BJ (cell line): ENCODE data around the gene ZNF138. TPM values are rescaled to one million over a fixed set of nuclear protein-coding genes. Genes with fewer than 3 reads are reported as not detected.
"Not testable (repeated sequence)": the region's sequence is repeated elsewhere in the genome, so short reads cannot be mapped to it uniquely, and the experiment has no call there.

ENCODE experiments used
- CTCF ChIA-PET: fragments of 350-600 bp; formaldehyde crosslinking; extraction: SDS; loops from one replicate; lab custom pipeline; 2021; ENCODE audit warnings: antibody characterized with exemption, inconsistent platforms; lab: Yijun Ruan, JAX
- POLR2A ChIA-PET: fragments of 300-600 bp; sonication (Branson Sonifier 250); formaldehyde crosslinking; extraction: SDS; loops from one replicate; lab custom pipeline; 2021; ENCODE audit warnings: antibody characterized with exemption; lab: Charles Lee
- DNase-seq: peaks from one replicate; pipeline ENCODE4 v3.0.0-alpha.2; 2011; ENCODE audit warnings: low read depth
- H3K27me3 ChIP-seq: 2 replicates; pipeline ENCODE4 v1.6.0; 2011; ENCODE audit warnings: low read length; ENCODE audit not compliant: control insufficient read depth, insufficient read depth
- H3K36me3 ChIP-seq: 2 replicates; pipeline ENCODE4 v1.5.1; 2011; ENCODE audit warnings: low read length; ENCODE audit not compliant: control insufficient read depth, insufficient read depth
- H3K4me3 ChIP-seq: 2 replicates; pipeline ENCODE4 v1.5.1; 2011; ENCODE audit warnings: low read depth, mild to moderate bottlenecking, control low read depth, low read length
- CTCF ChIP-seq: IDR thresholded peaks from 2 replicates; pipeline ENCODE4 v1.5.1; 2011; ENCODE audit warnings: low read depth, mild to moderate bottlenecking, control low read depth, inconsistent platforms, low read length, moderate library complexity; ENCODE audit not compliant: insufficient read depth
- polyA plus RNA-seq: library from polyadenylated mRNA; depleted of rRNA; stranded (reverse); fragments of >200 nt; gene quantifications from 2 replicates; pipeline ENCODE4 v1.2.3, GENCODE V29; 2011

ZNF138 gene
- polyA plus RNA-seq, 1 experiment, result 1.3 TPM

- H3K36me3 ChIP-seq, result no peaks in the 10 kb centered on the region
- ChIA-PET CTCF (no interaction called here), POLR2A (no interaction called here)
- no peak overlapping the region for H3K4me3 ChIP-seq
- TF ChIP-seq CTCF, result no peak
- DNase-seq, result no peak
- H3K27me3 ChIP-seq, result no peaks in the 10 kb centered on the region
Measured at GRCh38 chr7:64854969-64855368, 60.7 kb downstream of the ZNF138 start.

GRCh38 chr7:64863021-64863420, 68.8 kb downstream of the ZNF138 start:
- TF ChIP-seq CTCF, result no peak
- ChIA-PET CTCF (no interaction called here), POLR2A (no interaction called here)
- Histone ChIP-seq H3K27me3 (no peaks in the 10 kb centered on the region), H3K36me3 (no peaks in the 10 kb centered on the region), H3K4me3 (no peak overlapping the region)
- DNase-seq, result no peak

- DNase-seq, H3K36me3 ChIP-seq, H3K4me3 ChIP-seq, CTCF ChIA-PET, POLR2A ChIA-PET, H3K27me3 ChIP-seq: not testable (repeated sequence)
Measured at GRCh38 chr7:64863530-64863929, 69.3 kb downstream of the ZNF138 start.

- POLR2A ChIA-PET, result no interaction called here
- H3K4me3 ChIP-seq, result no peak overlapping the region
- no peak for TF ChIP-seq CTCF
- H3K27me3 ChIP-seq, result no peaks in the 10 kb centered on the region
- CTCF ChIA-PET, result no interaction called here
- H3K36me3 ChIP-seq, result no peaks in the 10 kb centered on the region
- no peak for DNase-seq
Measured at GRCh38 chr7:64863969-64864368, 69.7 kb downstream of the ZNF138 start.

GRCh38 chr7:64867863-64868440, 73.7 kb downstream of the ZNF138 start:
- no peaks in the 10 kb centered on the region for H3K36me3 ChIP-seq
- DNase-seq, result no peak
- POLR2A ChIA-PET, result no interaction called here
- H3K4me3 ChIP-seq, result no peak overlapping the region
- no peaks in the 10 kb centered on the region for H3K27me3 ChIP-seq
- TF ChIP-seq CTCF, result no peak
- CTCF ChIA-PET, result no interaction called here

- Histone ChIP-seq H3K27me3 (no peaks in the 10 kb centered on the region), H3K36me3 (no peaks in the 10 kb centered on the region), H3K4me3 (no peak overlapping the region)
- POLR2A ChIA-PET, result no interaction called here
- no peak for DNase-seq
- no peak for TF ChIP-seq CTCF
- CTCF ChIA-PET, result no interaction called here
Measured at GRCh38 chr7:64868499-64868898, 74.3 kb downstream of the ZNF138 start.
